Tibial nerve (tissue), 4 donors: ENCODE measurements around the gene SLC35D1. TPM values are rescaled to one million over a fixed set of nuclear protein-coding genes. Genes with fewer than 3 reads are reported as not detected.

ENCODE experiments used
- DNase-seq, 2 donors: peaks; one replicate each; pipeline ENCODE4 v3.0.0-alpha.2; 2019; ENCODE audit warnings: low spot score in 2 of 2
- H3K27ac ChIP-seq, 4 donors: fragments of 200-600 bp; sonication (generic) in 3 of 4; one replicate each; pipeline ENCODE4 v1.5.1; 2017 to 2019; ENCODE audit warnings: mild to moderate bottlenecking in 1 of 4
- H3K27me3 ChIP-seq, 2 donors: fragments of 200-600 bp; sonication (generic) in 1 of 2; one replicate each; pipeline versions ENCODE4 v1.5.1 to v1.6.0; 2017 to 2019
- H3K36me3 ChIP-seq, 3 donors: fragments of 200-600 bp; sonication (generic); one replicate each; pipeline ENCODE4 v1.5.1; 2018 to 2019
- H3K4me1 ChIP-seq, 4 donors: fragments of 200-600 bp; sonication (generic) in 3 of 4; one replicate each; pipeline ENCODE4 v1.5.1; 2017 to 2019
- H3K4me3 ChIP-seq, 4 donors: fragments of 200-600 bp; sonication (generic) in 3 of 4; one replicate each; pipeline ENCODE4 v1.5.1; 2017 to 2019; ENCODE audit warnings: mild to moderate bottlenecking in 1 of 4, moderate library complexity in 1 of 4
- H3K9me3 ChIP-seq, 4 donors: fragments of 200-600 bp; sonication (generic) in 3 of 4; one replicate each; pipeline ENCODE4 v1.5.1; 2017 to 2019
- EP300 ChIP-seq, 2 donors: sonication (generic); formaldehyde crosslinking; IDR thresholded peaks; one replicate each; pipeline ENCODE4 v1.6.1; 2017; ENCODE audit warnings: antibody characterized with exemption in 2 of 2, mild to moderate bottlenecking in 1 of 2
- POLR2A ChIP-seq, 2 donors: fragments of 450-650 bp; IDR thresholded peaks; one replicate each; pipeline ENCODE4 v1.6.1; 2017; ENCODE audit warnings: antibody characterized with exemption in 2 of 2, mild to moderate bottlenecking in 2 of 2, moderate library complexity in 2 of 2
- WGBS, 2 donors: methylation state at CpG; one replicate each; pipeline ENCODE4 v1.1.5; 2018; 5-methylcytosine and 5-hydroxymethylcytosine counted together
- total RNA-seq, 4 donors: library from RNA; depleted of rRNA; stranded (reverse); fragments of >200 nt; gene quantifications; one replicate each; pipeline ENCODE4 v1.1.0, GENCODE V29; 2016
- TF ChIP-seq, protein P1 (sequence below), 5 experiments: fragments of 200-600 bp in 3 of 5; fragments of 450-650 bp in 2 of 5; sonication (generic) in 3 of 5; IDR thresholded peaks; one replicate each; pipeline ENCODE4 v1.5.1; 2016 to 2019; ENCODE audit warnings: antibody characterized with exemption in 5 of 5, mild to moderate bottlenecking in 3 of 5, moderate library complexity in 2 of 5

Gene SLC35D1
- total RNA-seq, 4 donors from 2014 or later = 8.7 to 10.5 (median 9.1) TPM

DNA sequence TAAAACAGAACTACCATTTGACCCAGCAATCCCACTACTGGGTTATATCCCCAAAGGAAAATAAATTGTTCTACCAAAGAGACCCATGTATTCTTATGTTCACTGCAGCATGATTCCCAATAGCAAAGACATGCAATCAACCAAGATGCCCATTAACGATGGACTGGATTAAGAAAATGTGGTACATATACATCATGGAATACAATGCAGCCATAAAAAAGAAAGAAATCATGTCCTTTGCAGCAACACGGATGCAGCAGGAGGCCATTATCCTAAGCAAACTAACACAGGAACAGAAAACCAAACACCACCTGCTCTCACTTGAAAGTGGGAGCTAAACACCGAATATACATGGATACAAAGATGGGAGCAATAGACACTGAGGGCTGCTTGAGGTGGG is 44.2 kb downstream of the SLC35D1 start:
- Histone ChIP-seq H3K4me1 (no peaks in the 10 kb centered on the region), H3K27ac (no peak overlapping the region), H3K36me3 (peaks cover 0 to 35% (median 0%) of the 10 kb centered on the region in 3 donors), H3K9me3 (no peaks in the 10 kb centered on the region), H3K27me3 (no peaks in the 10 kb centered on the region), H3K4me3 (no peak overlapping the region)
- no peak for DNase-seq
- WGBS, 2 donors = 95 to 100% methylated on average over 3 of the region's 3 CpGs
- TF ChIP-seq, protein P1, sequence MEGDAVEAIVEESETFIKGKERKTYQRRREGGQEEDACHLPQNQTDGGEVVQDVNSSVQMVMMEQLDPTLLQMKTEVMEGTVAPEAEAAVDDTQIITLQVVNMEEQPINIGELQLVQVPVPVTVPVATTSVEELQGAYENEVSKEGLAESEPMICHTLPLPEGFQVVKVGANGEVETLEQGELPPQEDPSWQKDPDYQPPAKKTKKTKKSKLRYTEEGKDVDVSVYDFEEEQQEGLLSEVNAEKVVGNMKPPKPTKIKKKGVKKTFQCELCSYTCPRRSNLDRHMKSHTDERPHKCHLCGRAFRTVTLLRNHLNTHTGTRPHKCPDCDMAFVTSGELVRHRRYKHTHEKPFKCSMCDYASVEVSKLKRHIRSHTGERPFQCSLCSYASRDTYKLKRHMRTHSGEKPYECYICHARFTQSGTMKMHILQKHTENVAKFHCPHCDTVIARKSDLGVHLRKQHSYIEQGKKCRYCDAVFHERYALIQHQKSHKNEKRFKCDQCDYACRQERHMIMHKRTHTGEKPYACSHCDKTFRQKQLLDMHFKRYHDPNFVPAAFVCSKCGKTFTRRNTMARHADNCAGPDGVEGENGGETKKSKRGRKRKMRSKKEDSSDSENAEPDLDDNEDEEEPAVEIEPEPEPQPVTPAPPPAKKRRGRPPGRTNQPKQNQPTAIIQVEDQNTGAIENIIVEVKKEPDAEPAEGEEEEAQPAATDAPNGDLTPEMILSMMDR (IDR thresholded peaks at IDR 0.05) = no peak

DNA sequence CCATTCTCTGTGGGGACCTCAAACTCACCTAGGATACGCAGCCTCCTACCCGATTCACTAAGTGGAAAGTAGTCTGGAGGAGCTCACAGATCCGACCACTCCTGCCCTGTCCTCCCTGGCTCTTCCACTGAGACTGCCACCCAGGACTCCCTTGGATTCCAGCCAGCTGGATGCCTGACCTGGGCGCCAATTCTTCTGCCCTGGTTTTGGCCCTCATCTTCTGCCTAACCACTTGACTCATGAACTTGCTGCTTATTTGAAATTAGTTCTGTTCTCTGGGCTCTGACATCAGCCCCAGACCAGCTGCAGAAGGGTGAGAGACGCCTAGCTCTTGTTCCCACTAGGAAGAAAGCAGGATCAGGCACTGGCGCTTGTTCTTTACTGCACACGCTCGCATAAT is 48.9 kb downstream of the SLC35D1 start:
- Histone ChIP-seq H3K4me3 (no peak overlapping the region), H3K4me1 (no peaks in the 10 kb centered on the region), H3K27me3 (no peaks in the 10 kb centered on the region), H3K27ac (no peak overlapping the region), H3K9me3 (no peaks in the 10 kb centered on the region), H3K36me3 (peaks cover 0 to 49% (median 0%) of the 10 kb centered on the region in 3 donors)
- 85 to 86% methylated on average over 8 of the region's 8 CpGs for WGBS, 2 donors
- no peak for DNase-seq
- no peak for TF ChIP-seq POLR2A (IDR thresholded peaks at IDR 0.05)
- TF ChIP-seq EP300 (IDR thresholded peaks at IDR 0.05) = no peak
- TF ChIP-seq, protein P1 (IDR thresholded peaks at IDR 0.05) = no peak

DNA sequence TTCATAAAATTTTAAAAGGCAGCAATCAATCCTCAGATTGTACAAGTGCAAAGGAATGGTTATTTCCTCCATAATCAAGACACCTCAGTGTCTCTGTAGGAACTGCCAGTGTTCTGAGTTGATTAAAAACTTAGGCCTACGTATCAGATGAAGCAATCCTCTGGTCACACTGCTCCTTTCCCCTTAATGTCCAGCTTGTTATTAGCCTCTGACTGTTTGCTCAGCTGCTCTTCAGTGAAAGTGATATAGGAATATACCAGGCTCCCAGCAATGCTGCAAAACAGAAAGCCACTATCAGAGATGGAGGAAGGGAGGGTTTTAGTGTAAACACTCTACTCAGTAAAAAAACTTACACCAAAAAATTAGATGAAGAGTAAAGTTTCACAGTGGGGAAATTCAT is 49.8 kb downstream of the SLC35D1 start:
- Histone ChIP-seq H3K36me3 (peaks cover 0 to 45% (median 0%) of the 10 kb centered on the region in 3 donors), H3K9me3 (no peaks in the 10 kb centered on the region), H3K4me3 (no peak overlapping the region), H3K27ac (no peak overlapping the region), H3K4me1 (no peaks in the 10 kb centered on the region), H3K27me3 (no peaks in the 10 kb centered on the region)
- TF ChIP-seq POLR2A (IDR thresholded peaks at IDR 0.05) = no peak
- TF ChIP-seq, protein P1 (IDR thresholded peaks at IDR 0.05) = no peak
- no peak for TF ChIP-seq EP300 (IDR thresholded peaks at IDR 0.05)
- WGBS, 2 donors = 62 to 71% methylated on average over 1 of the region's 1 CpG
- no peak for DNase-seq

DNA sequence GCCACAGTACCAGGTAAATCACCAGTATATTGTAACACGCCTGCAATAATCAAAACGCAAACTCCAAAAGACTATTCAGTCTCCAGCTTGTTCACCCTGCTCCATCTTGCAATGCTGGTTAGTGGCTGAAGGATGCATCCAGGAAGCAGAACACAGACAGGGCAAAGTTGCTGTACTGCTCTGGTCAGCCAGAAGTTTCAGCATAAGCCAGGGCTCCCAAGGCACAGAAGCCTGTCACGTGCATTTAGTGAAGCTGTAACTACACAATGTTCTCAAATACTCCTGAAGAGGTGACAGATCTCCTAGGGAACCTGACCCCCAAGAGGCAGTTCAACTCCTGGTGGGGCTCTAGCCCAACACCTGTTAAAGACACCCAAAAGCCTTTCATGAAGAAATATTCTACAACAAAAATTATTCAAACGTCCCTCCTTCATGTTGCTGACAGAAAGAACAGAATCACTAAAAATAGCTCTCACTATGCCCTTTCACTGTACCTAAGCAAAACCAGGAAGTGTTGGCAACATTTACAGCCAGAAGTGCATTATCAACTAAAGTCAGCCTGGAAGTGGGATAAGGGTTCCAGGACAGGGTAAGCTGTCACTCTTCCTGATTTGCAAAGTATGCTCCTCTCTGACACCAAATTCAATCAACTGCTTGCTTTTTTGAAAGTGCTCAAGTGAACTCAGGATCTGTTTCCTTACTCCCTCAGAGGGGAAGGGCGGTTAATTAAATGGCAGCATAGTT is 52.1 kb downstream of the SLC35D1 start:
- H3K27ac ChIP-seq = no peak overlapping the region
- peaks cover 0 to 54% (median 0%) of the 10 kb centered on the region in 3 donors for H3K36me3 ChIP-seq
- no peaks in the 10 kb centered on the region for H3K27me3 ChIP-seq
- WGBS, 2 donors = 85 to 86% methylated on average over 5 of the region's 5 CpGs
- DNase-seq = no peak
- H3K9me3 ChIP-seq = no peaks in the 10 kb centered on the region
- no peaks in the 10 kb centered on the region for H3K4me1 ChIP-seq
- TF ChIP-seq, protein P1 (IDR thresholded peaks at IDR 0.05) = no peak
- no peak for TF ChIP-seq POLR2A (IDR thresholded peaks at IDR 0.05)
- TF ChIP-seq EP300 (IDR thresholded peaks at IDR 0.05) = no peak
- H3K4me3 ChIP-seq = no peak overlapping the region

DNA sequence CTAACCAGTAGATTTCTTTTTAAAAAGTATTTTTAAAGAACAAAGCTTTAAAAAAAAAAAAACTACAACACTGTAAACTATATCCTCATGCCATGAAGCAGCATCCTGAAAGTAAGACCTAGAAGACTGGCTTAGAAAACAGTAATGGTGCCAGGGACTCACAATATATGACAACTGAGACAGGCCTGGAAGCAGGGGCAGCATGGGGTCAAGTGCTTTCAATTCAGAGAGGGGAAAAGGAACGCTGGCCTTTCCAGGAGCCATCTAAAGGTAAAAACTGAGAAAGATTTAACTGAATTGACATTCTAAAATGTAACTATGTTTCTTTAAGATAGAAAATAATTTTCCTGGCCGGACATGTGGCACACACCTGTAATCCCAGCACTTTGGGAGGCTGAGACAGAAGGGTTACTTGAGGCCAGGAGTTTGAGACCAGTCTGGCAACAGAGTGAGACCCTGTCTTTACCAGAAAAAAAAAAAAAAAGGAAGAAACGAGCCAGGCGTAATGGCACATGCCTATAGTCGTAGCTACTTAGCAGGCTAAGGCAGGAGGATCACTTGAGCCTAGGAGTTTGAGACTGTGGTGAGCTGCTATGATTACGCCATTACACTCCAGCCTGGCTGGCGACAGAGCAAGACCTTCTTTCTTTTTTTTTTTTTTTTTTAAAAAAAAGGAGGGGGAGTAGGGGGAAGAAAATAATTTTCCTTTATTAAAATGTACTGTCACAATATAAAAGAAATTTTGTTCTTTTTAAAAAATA is 54.1 kb downstream of the SLC35D1 start:
- no peak overlapping the region for H3K4me3 ChIP-seq
- peaks cover 0 to 2% (median 0%) of the 10 kb centered on the region in 4 donors for H3K4me1 ChIP-seq
- H3K36me3 ChIP-seq = peaks cover 0 to 52% (median 0%) of the 10 kb centered on the region in 3 donors
- no peaks in the 10 kb centered on the region for H3K27me3 ChIP-seq
- no peak for DNase-seq
- 79% methylated on average over 7 of the region's 7 CpGs for WGBS, 2 donors
- TF ChIP-seq, protein P1 (IDR thresholded peaks at IDR 0.05) = no peak
- TF ChIP-seq EP300 (IDR thresholded peaks at IDR 0.05) = no peak
- no peak for TF ChIP-seq POLR2A (IDR thresholded peaks at IDR 0.05)
- H3K27ac ChIP-seq = no peak overlapping the region
- no peaks in the 10 kb centered on the region for H3K9me3 ChIP-seq
